Right lobe of liver (tissue), 4 donors: Measurements from ENCODE around the gene NEUROG1.

Experiments used
- CTCF ChIP-seq, 4 donors: fragments of 200-600 bp in 3 of 4; fragments of 450-650 bp in 1 of 4; IDR thresholded peaks; one replicate each; pipeline versions ENCODE4 v1.5.1 to v1.8.0; 2016 to 2022; ENCODE audit warnings: antibody characterized with exemption in 4 of 4, mild to moderate bottlenecking in 2 of 4
- POLR2A ChIP-seq: fragments of 450-650 bp; IDR thresholded peaks from one replicate; pipeline ENCODE4 v1.6.1; 2017; ENCODE audit warnings: antibody characterized with exemption, mild to moderate bottlenecking
- donor health status: DM: no; HTN: no; CAD: no.
- donor health status: DM: no; HTN: no; CAD: no.
- donor health status: DM: no; HTN: yes; CAD: no.

GRCh38 chr5:135533334-135533733 is 2.4 kb downstream of the NEUROG1 start:
- TF ChIP-seq CTCF (IDR thresholded peaks at IDR 0.05) (no peak), POLR2A (no peak)
